ENCODE results near the gene WDR20. TPM values are rescaled to one million over a fixed set of nuclear protein-coding genes. Genes with fewer than 3 reads are reported as not detected.

Gene WDR20
- total RNA-seq, 1 experiment from 2014 or later = 23.7 TPM

DNA sequence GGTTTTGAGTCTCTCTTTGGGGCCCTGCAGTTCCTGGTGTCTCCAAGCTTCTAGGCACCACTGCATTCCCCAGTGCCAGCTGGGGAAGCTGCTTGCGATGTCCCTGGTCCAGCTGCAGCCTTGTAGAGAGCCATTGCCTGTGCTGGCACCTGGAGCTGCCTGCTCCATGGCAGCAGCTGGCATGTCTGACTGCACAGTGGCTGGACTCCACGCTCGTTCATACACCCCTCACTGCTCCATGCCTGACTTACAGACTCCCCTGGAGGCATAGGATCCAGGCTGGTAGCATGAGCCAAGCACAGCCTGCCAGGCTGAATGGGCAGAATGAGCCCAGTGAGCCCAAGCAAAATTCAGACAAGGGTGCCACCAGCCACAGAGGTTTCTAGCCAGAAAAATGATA is 21.8 kb upstream of the WDR20 start:
- H3K4me1 ChIP-seq (ENCODE audit: insufficient read depth, low read length) = no peaks in the 10 kb centered on the region
- DNase-seq (no peak), ATAC-seq (no peak)
- H3K9me2 ChIP-seq (replicated peaks; ENCODE audit: low read length) = no peaks in the 10 kb centered on the region
- no peaks in the 10 kb centered on the region for H3F3A ChIP-seq (ENCODE audit: low read length, unreplicated experiment)
- intact Hi-C loops (cut with micrococcal nuclease) = no loop called here
- H3K4me2 ChIP-seq (ENCODE audit: low read length) = no peak overlapping the region
- H2AFZ ChIP-seq (ENCODE audit: low read length) = no peak overlapping the region
- ChIA-PET CTCF (no interaction called here), POLR2A (ENCODE audit: unreplicated experiment) (no interaction called here)
- no peaks in the 10 kb centered on the region for H3K36me3 ChIP-seq (ENCODE audit: low read depth, low read length)
- H3K4me3 ChIP-seq (ENCODE audit: low read length) = no peak overlapping the region
- TF ChIP-seq, protein P1, sequence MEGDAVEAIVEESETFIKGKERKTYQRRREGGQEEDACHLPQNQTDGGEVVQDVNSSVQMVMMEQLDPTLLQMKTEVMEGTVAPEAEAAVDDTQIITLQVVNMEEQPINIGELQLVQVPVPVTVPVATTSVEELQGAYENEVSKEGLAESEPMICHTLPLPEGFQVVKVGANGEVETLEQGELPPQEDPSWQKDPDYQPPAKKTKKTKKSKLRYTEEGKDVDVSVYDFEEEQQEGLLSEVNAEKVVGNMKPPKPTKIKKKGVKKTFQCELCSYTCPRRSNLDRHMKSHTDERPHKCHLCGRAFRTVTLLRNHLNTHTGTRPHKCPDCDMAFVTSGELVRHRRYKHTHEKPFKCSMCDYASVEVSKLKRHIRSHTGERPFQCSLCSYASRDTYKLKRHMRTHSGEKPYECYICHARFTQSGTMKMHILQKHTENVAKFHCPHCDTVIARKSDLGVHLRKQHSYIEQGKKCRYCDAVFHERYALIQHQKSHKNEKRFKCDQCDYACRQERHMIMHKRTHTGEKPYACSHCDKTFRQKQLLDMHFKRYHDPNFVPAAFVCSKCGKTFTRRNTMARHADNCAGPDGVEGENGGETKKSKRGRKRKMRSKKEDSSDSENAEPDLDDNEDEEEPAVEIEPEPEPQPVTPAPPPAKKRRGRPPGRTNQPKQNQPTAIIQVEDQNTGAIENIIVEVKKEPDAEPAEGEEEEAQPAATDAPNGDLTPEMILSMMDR (conservative IDR thresholded peaks at IDR 0.05; ENCODE audit: low read depth, low read length) = no peak
- no peak for TF ChIP-seq EZH2 (IDR thresholded peaks at IDR 0.05; ENCODE audit: low read length, unreplicated experiment)
- TF ChIP-seq EZH2phosphoT487 (IDR thresholded peaks at IDR 0.05; ENCODE audit: borderline replicate concordance, low read length) = no peak
- H3K79me2 ChIP-seq (ENCODE audit: low read length) = no peaks in the 10 kb centered on the region
- BruUV-seq (replicated peaks) = no TSS peak
- H3K27me3 ChIP-seq (ENCODE audit: low read length) = no peaks in the 10 kb centered on the region
- no peaks in the 10 kb centered on the region for H3K9me3 ChIP-seq (ENCODE audit: low read length)
- H4K20me1 ChIP-seq (ENCODE audit: low read length) = no peaks in the 10 kb centered on the region
- no peak overlapping the region for H3K27ac ChIP-seq (ENCODE audit: low read length)
- no peak overlapping the region for H3K9ac ChIP-seq (ENCODE audit: low read length)

DNA sequence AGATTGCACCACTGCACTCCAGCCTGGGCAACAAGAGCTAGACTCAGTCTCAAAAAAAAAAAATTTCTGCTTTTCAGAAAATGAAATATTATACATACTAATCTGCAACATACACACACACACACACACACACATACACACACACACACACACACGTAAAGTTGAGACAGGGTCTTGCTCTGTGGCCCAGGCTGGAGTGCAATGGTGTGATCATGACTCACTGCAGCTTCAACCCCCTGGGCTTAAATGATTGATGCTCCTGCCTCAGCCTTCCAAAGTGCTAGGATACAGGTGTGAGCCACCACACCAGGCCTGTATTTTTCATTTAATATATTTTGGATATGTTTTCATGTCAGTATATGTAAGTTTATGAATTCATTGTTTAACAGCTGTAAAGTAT is 18.8 kb upstream of the WDR20 start:
- TF ChIP-seq EZH2phosphoT487 (IDR thresholded peaks at IDR 0.05; ENCODE audit: borderline replicate concordance, low read length) (no peak), EZH2 (IDR thresholded peaks at IDR 0.05; ENCODE audit: low read length, unreplicated experiment) (no peak)
- TF ChIP-seq, protein P1 (conservative IDR thresholded peaks at IDR 0.05; ENCODE audit: low read depth, low read length) = no peak
- no TSS peak for BruUV-seq (replicated peaks)
- H3K36me3 ChIP-seq (ENCODE audit: low read depth, low read length) = no peaks in the 10 kb centered on the region
- no peaks in the 10 kb centered on the region for H3K9me2 ChIP-seq (replicated peaks; ENCODE audit: low read length)
- H4K20me1 ChIP-seq (ENCODE audit: low read length) = no peaks in the 10 kb centered on the region
- no peak overlapping the region for H3K27ac ChIP-seq (ENCODE audit: low read length)
- H3K4me3 ChIP-seq (ENCODE audit: low read length) = no peak overlapping the region
- H3K79me2 ChIP-seq (ENCODE audit: low read length) = 0 out of 2 replicates have a peak, but pooled peaks cover 5% of the 10 kb centered on the region
- no peaks in the 10 kb centered on the region for H3K27me3 ChIP-seq (ENCODE audit: low read length)
- H3K9ac ChIP-seq (ENCODE audit: low read length) = no peak overlapping the region
- intact Hi-C loops (cut with micrococcal nuclease) = no loop called here
- peaks cover 21% of the 10 kb centered on the region for H3K4me1 ChIP-seq (ENCODE audit: insufficient read depth, low read length)
- no peaks in the 10 kb centered on the region for H3K9me3 ChIP-seq (ENCODE audit: low read length)
- POLR2A ChIA-PET (ENCODE audit: unreplicated experiment) = no interaction called here
- CTCF ChIA-PET = interaction anchor here (0.6 kb wide), 1 partner anchor 13 kb away, joined by 11 read pairs; no protein-coding TSS in a partner anchor
- H3K4me2 ChIP-seq (ENCODE audit: low read length) = no peak overlapping the region
- no peak overlapping the region for H2AFZ ChIP-seq (ENCODE audit: low read length)
- DNase-seq (no peak), ATAC-seq (no peak)
- H3F3A ChIP-seq (ENCODE audit: low read length, unreplicated experiment) = peaks cover 3% of the 10 kb centered on the region

DNA sequence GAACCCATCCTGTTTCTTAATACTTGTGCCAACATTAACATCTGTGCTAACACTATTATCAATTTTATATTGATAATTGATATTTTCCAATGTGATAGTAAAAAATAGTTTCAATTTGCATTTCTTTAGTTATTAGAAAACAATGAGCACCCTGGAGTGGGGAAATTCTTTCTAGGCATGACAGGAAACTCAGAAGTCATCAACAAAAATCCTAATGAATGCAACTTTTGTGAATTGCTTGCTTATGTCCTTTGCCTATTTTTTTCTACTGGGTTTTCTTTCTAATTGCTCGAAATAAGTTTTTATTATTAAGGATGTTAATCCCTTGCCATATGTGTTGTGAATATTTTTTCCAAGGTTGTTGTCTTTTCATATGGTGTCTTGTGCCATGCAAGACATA is 18.1 kb upstream of the WDR20 start:
- no peak for DNase-seq
- CTCF ChIA-PET = no interaction called here

More for the DNA sequence above, 18.1 kb upstream of the WDR20 start:
- no peak for TF ChIP-seq EZH2 (IDR thresholded peaks at IDR 0.05; ENCODE audit: low read length, unreplicated experiment)
- TF ChIP-seq, protein P1 (conservative IDR thresholded peaks at IDR 0.05; ENCODE audit: low read depth, low read length) = no peak
- TF ChIP-seq EZH2phosphoT487 (IDR thresholded peaks at IDR 0.05; ENCODE audit: borderline replicate concordance, low read length) = no peak
- 0 out of 2 replicates have a peak, but pooled peaks cover 5% of the 10 kb centered on the region for H3K79me2 ChIP-seq (ENCODE audit: low read length)
- no peak overlapping the region for H2AFZ ChIP-seq (ENCODE audit: low read length)
- H3K9me2 ChIP-seq (replicated peaks; ENCODE audit: low read length) = no peaks in the 10 kb centered on the region
- H3K4me1 ChIP-seq (ENCODE audit: insufficient read depth, low read length) = peaks cover 28% of the 10 kb centered on the region
- H4K20me1 ChIP-seq (ENCODE audit: low read length) = no peaks in the 10 kb centered on the region
- no peak for ATAC-seq
- H3K9ac ChIP-seq (ENCODE audit: low read length) = no peak overlapping the region
- H3K4me3 ChIP-seq (ENCODE audit: low read length) = no peak overlapping the region
- H3K27ac ChIP-seq (ENCODE audit: low read length) = no peak overlapping the region
- BruUV-seq (replicated peaks) = no TSS peak
- H3F3A ChIP-seq (ENCODE audit: low read length, unreplicated experiment) = peaks cover 6% of the 10 kb centered on the region
- intact Hi-C loops (cut with micrococcal nuclease) = no loop called here
- POLR2A ChIA-PET (ENCODE audit: unreplicated experiment) = no interaction called here
- H3K9me3 ChIP-seq (ENCODE audit: low read length) = no peaks in the 10 kb centered on the region
- no peaks in the 10 kb centered on the region for H3K36me3 ChIP-seq (ENCODE audit: low read depth, low read length)
- H3K4me2 ChIP-seq (ENCODE audit: low read length) = no peak overlapping the region
- H3K27me3 ChIP-seq (ENCODE audit: low read length) = no peaks in the 10 kb centered on the region
